Measurements from ENCODE around the gene ZNF25.

The ZNF25 gene

GRCh38 chr10:37975401-37975991, 951 bp downstream of the ZNF25 start:
- Histone ChIP-seq H3K27me3 (ENCODE audit: insufficient read depth, low read length, poor library complexity) (no peaks in the 10 kb centered on the region), H3K4me3 (ENCODE audit: low read depth in 1 of 2, low read length in 2 of 2) (peak overlapping the region; percentile 94 to 99), H3K79me2 (ENCODE audit: insufficient read depth, low read length) (peaks cover 7% of the 10 kb centered on the region), H3K9ac (ENCODE audit: low read depth, low read length) (peak overlapping the region; percentile 99), H3K9me3 (ENCODE audit: insufficient read depth, low read length, severe bottlenecking) (no peaks in the 10 kb centered on the region), H3K4me1 (ENCODE audit: insufficient read depth, low read length) (peaks cover 26% of the 10 kb centered on the region), H3K4me2 (ENCODE audit: insufficient read depth, low read length) (peak overlapping the region; percentile 96), H2AFZ (ENCODE audit: low read depth, low read length) (peak overlapping the region; percentile 98), H3K36me3 (ENCODE audit: insufficient read depth, low read length) (no peaks in the 10 kb centered on the region; the same call in 1 of the 2 replicates), H3K27ac (ENCODE audit: low read length) (peak overlapping the region; percentile 98), H4K20me1 (ENCODE audit: insufficient read depth, low read length) (no peaks in the 10 kb centered on the region)
- peak; percentile 15 for DNase-seq
- TF ChIP-seq CTCF (IDR thresholded peaks at IDR 0.05; ENCODE audit: borderline replicate concordance, extremely low read depth, low read length, poor library complexity, severe bottlenecking) (no peak), EZH2 (IDR thresholded peaks at IDR 0.05; ENCODE audit: borderline replicate concordance, low read depth, low read length, severe bottlenecking) (no peak)
- ATAC-seq (ENCODE audit: insufficient read depth, low read depth): no peak

- Histone ChIP-seq H3K79me2 (ENCODE audit: insufficient read depth, low read length) (peaks cover 7% of the 10 kb centered on the region), H2AFZ (ENCODE audit: low read depth, low read length) (no peak overlapping the region), H3K9me3 (ENCODE audit: insufficient read depth, low read length, severe bottlenecking) (no peaks in the 10 kb centered on the region), H3K4me3 (ENCODE audit: low read depth in 1 of 2, low read length in 2 of 2) (no peak overlapping the region), H3K4me2 (ENCODE audit: insufficient read depth, low read length) (no peak overlapping the region), H3K9ac (ENCODE audit: low read depth, low read length) (no peak overlapping the region), H3K4me1 (ENCODE audit: insufficient read depth, low read length) (peaks cover 25% of the 10 kb centered on the region), H3K27ac (ENCODE audit: low read length) (no peak overlapping the region), H3K36me3 (ENCODE audit: insufficient read depth, low read length) (peaks cover 4% of the 10 kb centered on the region), H4K20me1 (ENCODE audit: insufficient read depth, low read length) (no peaks in the 10 kb centered on the region), H3K27me3 (ENCODE audit: insufficient read depth, low read length, poor library complexity) (no peaks in the 10 kb centered on the region)
- DNase-seq: no peak
- no peak for ATAC-seq (ENCODE audit: insufficient read depth, low read depth)
- no peak for TF ChIP-seq EZH2 (IDR thresholded peaks at IDR 0.05; ENCODE audit: borderline replicate concordance, low read depth, low read length, severe bottlenecking)
- no peak for TF ChIP-seq CTCF (IDR thresholded peaks at IDR 0.05; ENCODE audit: borderline replicate concordance, extremely low read depth, low read length, poor library complexity, severe bottlenecking)
These were observed 4.1 kb downstream of the ZNF25 start for GRCh38 chr10:37972396-37972795.

- Histone ChIP-seq H4K20me1 (ENCODE audit: insufficient read depth, low read length) (no peaks in the 10 kb centered on the region), H3K27ac (ENCODE audit: low read length) (no peak overlapping the region), H3K27me3 (ENCODE audit: insufficient read depth, low read length, poor library complexity) (no peaks in the 10 kb centered on the region), H3K36me3 (ENCODE audit: insufficient read depth, low read length) (peaks cover 15% of the 10 kb centered on the region), H3K9ac (ENCODE audit: low read depth, low read length) (no peak overlapping the region), H3K4me1 (ENCODE audit: insufficient read depth, low read length) (no peaks in the 10 kb centered on the region), H3K79me2 (ENCODE audit: insufficient read depth, low read length) (no peaks in the 10 kb centered on the region), H3K4me2 (ENCODE audit: insufficient read depth, low read length) (no peak overlapping the region), H3K9me3 (ENCODE audit: insufficient read depth, low read length, severe bottlenecking) (peaks cover 30% of the 10 kb centered on the region), H3K4me3 (ENCODE audit: low read depth in 1 of 2, low read length in 2 of 2) (no peak overlapping the region), H2AFZ (ENCODE audit: low read depth, low read length) (no peak overlapping the region)
- ATAC-seq (ENCODE audit: insufficient read depth, low read depth): no peak
- DNase-seq: peak; percentile 11
- TF ChIP-seq CTCF (IDR thresholded peaks at IDR 0.05; ENCODE audit: borderline replicate concordance, extremely low read depth, low read length, poor library complexity, severe bottlenecking) (no peak), EZH2 (IDR thresholded peaks at IDR 0.05; ENCODE audit: borderline replicate concordance, low read depth, low read length, severe bottlenecking) (no peak)
These were observed 11.4 kb downstream of the ZNF25 start for GRCh38 chr10:37965006-37965405.

Measured in DND-41 (cell line).